IMR-90 (cell line): ENCODE results near the gene RPS19.

Experiments used
- CEBPB ChIP-seq: IDR thresholded peaks from 2 replicates; pipeline ENCODE4 v1.6.1; 2012; ENCODE audit warnings: low read depth, low read length, improper control_type of control experiment
- FOS ChIP-seq: fragments of 150-350 bp; IDR thresholded peaks from 2 replicates; pipeline ENCODE4 v1.6.1; 2016; ENCODE audit warnings: low read depth, low read length
- POLR2A ChIP-seq: IDR thresholded peaks from 2 replicates; pipeline ENCODE4 v1.6.1; 2012; ENCODE audit warnings: mild to moderate bottlenecking, low read depth, low read length
- RAD21 ChIP-seq: IDR thresholded peaks from 2 replicates; pipeline ENCODE4 v1.6.1; 2012; ENCODE audit warnings: low read length, improper control_type of control experiment
- SMC3 ChIP-seq: fragments of 150-350 bp; IDR thresholded peaks from 2 replicates; pipeline ENCODE4 v1.6.1; 2016; ENCODE audit warnings: low read depth, mild to moderate bottlenecking, antibody characterized with exemption, low read length, moderate library complexity
- TF ChIP-seq, protein P1 (sequence below): conservative IDR thresholded peaks from 2 replicates; pipeline ENCODE4 v1.5.1; 2012; ENCODE audit warnings: mild to moderate bottlenecking, low read depth, low read length, improper control_type of control experiment
- TF ChIP-seq, protein P2 (sequence below): fragments of 150-350 bp; IDR thresholded peaks from 2 replicates; pipeline ENCODE4 v1.6.1; 2017; ENCODE audit warnings: mild to moderate bottlenecking, antibody characterized with exemption, low read length, low read depth

DNA sequence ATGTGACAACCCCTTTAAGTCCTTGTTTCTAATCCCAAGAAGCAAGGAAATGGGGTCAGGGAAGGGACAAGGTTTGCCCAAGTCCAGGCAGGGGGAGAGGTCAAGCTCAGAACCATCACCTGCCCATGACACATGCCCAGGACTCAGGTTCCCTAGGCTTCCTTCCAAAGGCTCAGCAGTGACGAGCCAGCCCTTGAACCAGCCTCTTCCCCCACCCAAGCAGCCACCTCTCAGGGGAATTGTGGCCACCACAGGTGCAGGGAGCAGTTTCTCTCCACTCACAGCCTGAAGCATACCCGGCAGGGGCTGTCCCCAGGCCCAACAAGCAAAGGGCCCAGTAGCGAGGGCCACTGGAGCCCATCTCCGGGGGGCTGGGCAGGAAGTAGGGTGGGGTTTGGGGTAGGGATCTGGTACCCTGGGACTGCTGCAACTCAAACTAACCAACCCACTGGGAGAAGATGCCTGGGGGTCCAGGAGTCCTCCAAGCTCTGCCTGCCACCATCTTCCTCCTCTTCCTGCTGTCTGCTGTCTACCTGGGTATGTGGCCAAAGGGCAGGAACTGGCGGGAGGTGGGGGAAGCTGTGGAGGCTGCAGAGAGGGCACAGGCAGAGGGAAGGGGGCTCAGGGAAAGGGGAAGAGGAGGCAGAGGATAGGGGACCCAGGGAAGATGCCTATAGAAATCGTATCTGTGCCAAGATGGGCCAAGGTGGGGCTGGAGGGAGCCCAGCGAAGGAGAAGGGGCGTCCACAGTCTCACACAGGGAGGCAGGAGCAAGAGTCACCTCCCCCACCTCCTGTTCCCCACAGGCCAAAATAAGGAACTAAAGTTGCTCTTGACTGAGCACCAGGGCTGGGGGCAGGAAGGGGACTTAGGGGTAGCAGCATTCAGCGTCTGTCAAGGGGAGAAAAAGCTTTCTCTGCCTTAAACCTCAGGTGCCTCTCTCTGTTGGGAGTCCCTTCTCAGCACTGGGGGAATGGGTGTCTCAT lies 17.1 kb downstream of the RPS19 start, which contains the start of gene CD79A:
- no peak for TF ChIP-seq CEBPB
- TF ChIP-seq, protein P1, sequence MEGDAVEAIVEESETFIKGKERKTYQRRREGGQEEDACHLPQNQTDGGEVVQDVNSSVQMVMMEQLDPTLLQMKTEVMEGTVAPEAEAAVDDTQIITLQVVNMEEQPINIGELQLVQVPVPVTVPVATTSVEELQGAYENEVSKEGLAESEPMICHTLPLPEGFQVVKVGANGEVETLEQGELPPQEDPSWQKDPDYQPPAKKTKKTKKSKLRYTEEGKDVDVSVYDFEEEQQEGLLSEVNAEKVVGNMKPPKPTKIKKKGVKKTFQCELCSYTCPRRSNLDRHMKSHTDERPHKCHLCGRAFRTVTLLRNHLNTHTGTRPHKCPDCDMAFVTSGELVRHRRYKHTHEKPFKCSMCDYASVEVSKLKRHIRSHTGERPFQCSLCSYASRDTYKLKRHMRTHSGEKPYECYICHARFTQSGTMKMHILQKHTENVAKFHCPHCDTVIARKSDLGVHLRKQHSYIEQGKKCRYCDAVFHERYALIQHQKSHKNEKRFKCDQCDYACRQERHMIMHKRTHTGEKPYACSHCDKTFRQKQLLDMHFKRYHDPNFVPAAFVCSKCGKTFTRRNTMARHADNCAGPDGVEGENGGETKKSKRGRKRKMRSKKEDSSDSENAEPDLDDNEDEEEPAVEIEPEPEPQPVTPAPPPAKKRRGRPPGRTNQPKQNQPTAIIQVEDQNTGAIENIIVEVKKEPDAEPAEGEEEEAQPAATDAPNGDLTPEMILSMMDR = no peak
- no peak for TF ChIP-seq SMC3
- TF ChIP-seq POLR2A = no peak
- no peak for TF ChIP-seq FOS
- no peak for TF ChIP-seq RAD21
- TF ChIP-seq, protein P2, sequence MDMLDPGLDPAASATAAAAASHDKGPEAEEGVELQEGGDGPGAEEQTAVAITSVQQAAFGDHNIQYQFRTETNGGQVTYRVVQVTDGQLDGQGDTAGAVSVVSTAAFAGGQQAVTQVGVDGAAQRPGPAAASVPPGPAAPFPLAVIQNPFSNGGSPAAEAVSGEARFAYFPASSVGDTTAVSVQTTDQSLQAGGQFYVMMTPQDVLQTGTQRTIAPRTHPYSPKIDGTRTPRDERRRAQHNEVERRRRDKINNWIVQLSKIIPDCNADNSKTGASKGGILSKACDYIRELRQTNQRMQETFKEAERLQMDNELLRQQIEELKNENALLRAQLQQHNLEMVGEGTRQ = no peak
